ENCODE data around the gene METAP2. TPM values are rescaled to one million over a fixed set of nuclear protein-coding genes. Genes with fewer than 3 reads are reported as not detected.
A peak's percentile ranks its signal among the peaks of the same experiment; 100 is the strongest.

Gene METAP2
- total and polyA plus RNA-seq, 2 of the 8 experiments (the other 6 are each of a cell fraction or from before 2014, with no cell fraction given): 41.3 to 114 TPM

DNA sequence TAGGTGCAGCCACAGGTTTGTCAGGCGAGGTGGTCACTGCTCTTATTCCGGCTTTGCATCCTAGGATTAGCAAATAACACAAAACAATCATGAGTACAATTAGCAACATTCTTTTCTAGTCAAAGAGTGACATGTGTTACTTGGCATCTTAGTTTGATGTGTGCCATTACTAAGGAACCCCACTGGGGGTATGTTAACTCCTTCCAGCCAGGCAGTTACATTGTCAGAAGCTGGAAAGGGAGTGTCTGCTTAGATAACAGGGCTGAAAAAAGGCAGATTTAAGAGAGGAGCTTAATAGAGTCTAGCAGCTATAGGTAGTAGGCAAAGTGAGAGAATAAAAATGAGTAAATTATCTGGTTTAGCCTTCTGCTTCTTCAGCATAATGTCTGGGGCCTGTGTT, 30.5 kb upstream of the METAP2 start:
- DNase-seq (ENCODE audit: low read depth in 1 of 2, low spot score in 2 of 2) (peak in 1 of 2 experiments; percentile 5), FAIRE-seq (no peak)
- H2AK5ac ChIP-seq (ENCODE audit: low read depth, low read length): no peak overlapping the region
- no peaks in the 10 kb centered on the region for H3K9me3 ChIP-seq (ENCODE audit: insufficient read depth in 2 of 2, low read depth in 1 of 2, low read length in 1 of 2)
- H4K91ac ChIP-seq (replicated peaks; ENCODE audit: insufficient read length, low read length): no peak overlapping the region
- no peak overlapping the region for H2AFZ ChIP-seq (ENCODE audit: low read length)
- no peak overlapping the region for H2BK120ac ChIP-seq (replicated peaks; ENCODE audit: low read depth, low read length)
- POLR2A ChIA-PET (ENCODE audit: partially characterized antibody): no interaction called here
- H3K18ac ChIP-seq (ENCODE audit: extremely low read depth, low read length): no peak overlapping the region
- H4K5ac ChIP-seq (ENCODE audit: insufficient read length, low read depth, low read length): no peak overlapping the region
- H3K36me3 ChIP-seq (ENCODE audit: control insufficient read depth in 2 of 4, insufficient read depth in 4 of 4, low read length in 3 of 4): no peaks in the 10 kb centered on the region
- H3K23ac ChIP-seq (ENCODE audit: insufficient read length): no peak overlapping the region
- peaks cover 0 to 15% (median 5%) of the 10 kb centered on the region in 4 experiments; a peak in 5 of 7 replicates for H3K4me1 ChIP-seq (replicated peaks in 1 of 4; ENCODE audit: control insufficient read depth in 3 of 4, insufficient read depth in 4 of 4, low read length in 3 of 4)
- no peak overlapping the region for H2BK20ac ChIP-seq (ENCODE audit: low read length)
- H3K56ac ChIP-seq (replicated peaks; ENCODE audit: insufficient read length, low read depth, low read length): no peak overlapping the region
- WGBS, 2 experiments (ENCODE audit: extremely low coverage in 1 of 2, insufficient coverage in 1 of 2, insufficient read length in 1 of 2, insufficient replicate concordance in 2 of 2, low coverage in 1 of 2, low lambda C conversion rate in 2 of 2, missing lambda C conversion rate in 1 of 2): 83% methylated on average over 2 of the region's 2 CpGs; no CpG with 5 or more reads in 1 of the 2 experiments
- no peak overlapping the region for H3K9ac ChIP-seq (replicated peaks in 1 of 4; ENCODE audit: extremely low read depth in 1 of 4, low read depth in 3 of 4, low read length in 3 of 4)
- H2BK15ac ChIP-seq (ENCODE audit: low read length): no peak overlapping the region
- H3K14ac ChIP-seq (ENCODE audit: insufficient read length): no peak overlapping the region
- peaks cover 0 to 7% (median 3%) of the 10 kb centered on the region in 4 experiments; a peak in 6 of 7 replicates for H3K27me3 ChIP-seq (replicated peaks in 1 of 4; ENCODE audit: control insufficient read depth in 3 of 4, extremely low read depth in 1 of 4, insufficient read depth in 3 of 4, low read length in 3 of 4)
- no peak overlapping the region for H2BK5ac ChIP-seq (ENCODE audit: low read depth, low read length)
- H4K8ac ChIP-seq (ENCODE audit: extremely low read depth, insufficient read depth, low read length): no peak overlapping the region
- CTCF ChIA-PET (ENCODE audit: partially characterized antibody): interaction anchor here (0.6 kb wide), 1 partner anchor 47 kb away, joined by 3 read pairs; no protein-coding TSS in a partner anchor
- TF ChIP-seq SUZ12 (IDR thresholded peaks at IDR 0.05; ENCODE audit: low read length): no peak
- TF ChIP-seq SP1 (IDR thresholded peaks at IDR 0.05; ENCODE audit: low read depth, low read length): no peak
- TF ChIP-seq NRF1 (IDR thresholded peaks at IDR 0.05; ENCODE audit: low read depth, low read length): no peak
- no peak for TF ChIP-seq SAP30 (IDR thresholded peaks at IDR 0.05; ENCODE audit: insufficient read depth, insufficient replicate concordance, low read length)
- no peak for TF ChIP-seq YY1 (IDR thresholded peaks at IDR 0.05; ENCODE audit: low read depth, low read length)
- no peak for TF ChIP-seq POLR2AphosphoS5 (IDR thresholded peaks at IDR 0.05; ENCODE audit: low read depth, low read length)
- no peak for TF ChIP-seq SIX5 (IDR thresholded peaks at IDR 0.05; ENCODE audit: low read depth, low read length)
- no peak for TF ChIP-seq SIN3A (conservative IDR thresholded peaks at IDR 0.05 in 1 of 2, IDR thresholded peaks at IDR 0.05 in 1 of 2; ENCODE audit: low read depth in 1 of 2, low read length in 2 of 2)
- no peak for TF ChIP-seq BACH1 (IDR thresholded peaks at IDR 0.05; ENCODE audit: low read length)
- TF ChIP-seq GABPA (IDR thresholded peaks at IDR 0.05; ENCODE audit: borderline replicate concordance, insufficient read depth, low read length): no peak
- H3K79me2 ChIP-seq (ENCODE audit: control insufficient read depth in 1 of 2, insufficient read depth in 2 of 2, low read length in 2 of 2): no peaks in the 10 kb centered on the region
- H3K79me1 ChIP-seq (ENCODE audit: low read depth, low read length): no peaks in the 10 kb centered on the region
- no peak overlapping the region for H3K4me3 ChIP-seq (ENCODE audit: extremely low read depth in 1 of 4, insufficient read depth in 2 of 4, low read depth in 3 of 4, low read length in 4 of 4)
- H4K20me1 ChIP-seq (replicated peaks in 1 of 2; ENCODE audit: control insufficient read depth in 1 of 2, insufficient read depth in 2 of 2, low read length in 2 of 2): no peaks in the 10 kb centered on the region
- H3K23me2 ChIP-seq (ENCODE audit: low read depth, low read length): no peaks in the 10 kb centered on the region; the same call in 1 of the 2 replicates
- H3K4me2 ChIP-seq (ENCODE audit: insufficient read depth in 1 of 2, low read depth in 2 of 2, low read length in 2 of 2): no peak overlapping the region; a peak in 1 of 4 replicates
- H2BK12ac ChIP-seq (ENCODE audit: low read depth, low read length): no peak overlapping the region
- H3K4ac ChIP-seq (replicated peaks; ENCODE audit: insufficient read length, low read depth, low read length): no peak overlapping the region
- no peak overlapping the region for H3K27ac ChIP-seq (ENCODE audit: low read depth, low read length)

Data from H1 (cell line).